Cardiac fibroblast (primary cell): Measurements from ENCODE around the gene KCNF1.

Experiments used
- DNase-seq, 2 donors: peaks; one replicate each; pipeline versions ENCODE4 v3.0.0 to v3.0.0-alpha.2; 2010; ENCODE audit warnings: low read depth in 2 of 2
- H3K4me3 ChIP-seq, 2 donors: replicated peaks in 1 of 2; 1 replicate in 1 of 2; 2 replicates in 1 of 2; pipeline ENCODE4 v1.5.1; 2011; ENCODE audit warnings: low read depth in 2 of 2, low read length in 2 of 2, mild to moderate bottlenecking in 2 of 2, moderate library complexity in 1 of 2
- CTCF ChIP-seq: IDR thresholded peaks from one replicate; pipeline ENCODE4 v1.5.1; 2011; ENCODE audit warnings: low read depth, mild to moderate bottlenecking, low read length, inconsistent platforms

Gene KCNF1

GRCh38 chr2:10885094-10885860, 26.5 kb upstream of the KCNF1 start:
- no peak overlapping the region for H3K4me3 ChIP-seq
- DNase-seq = no peak
- no peak for TF ChIP-seq CTCF

- no peak overlapping the region for H3K4me3 ChIP-seq
- no peak for TF ChIP-seq CTCF
- no peak for DNase-seq
Observed at GRCh38 chr2:10887476-10887875, 24.3 kb upstream of the KCNF1 start.

GRCh38 chr2:10889651-10890215, 22.0 kb upstream of the KCNF1 start:
- DNase-seq = no peak
- no peak overlapping the region for H3K4me3 ChIP-seq
- TF ChIP-seq CTCF = no peak

GRCh38 chr2:10890706-10891270, 20.9 kb upstream of the KCNF1 start:
- no peak for DNase-seq
- TF ChIP-seq CTCF = no peak
- H3K4me3 ChIP-seq = no peak overlapping the region

GRCh38 chr2:10891390-10891789, 20.3 kb upstream of the KCNF1 start:
- H3K4me3 ChIP-seq = no peak overlapping the region
- no peak for TF ChIP-seq CTCF
- DNase-seq = no peak

GRCh38 chr2:10891848-10892247, 19.9 kb upstream of the KCNF1 start:
- no peak for DNase-seq
- no peak overlapping the region for H3K4me3 ChIP-seq
- no peak for TF ChIP-seq CTCF
